NB4 (cell line): ENCODE results near the gene GRIN2A.

Experiments
- CTCF ChIP-seq: IDR thresholded peaks from one replicate; pipeline ENCODE4 v1.5.1; 2012; ENCODE audit warnings: low read depth, low read length
- POLR2A ChIP-seq: IDR thresholded peaks from 2 replicates; pipeline ENCODE4 v1.6.1; 2011; ENCODE audit warnings: mild to moderate bottlenecking; ENCODE audit not compliant: insufficient read length; ENCODE audit errors: extremely low read depth

GRCh38 chr16:10085078-10085798 is 97.0 kb downstream of the GRIN2A start:
- TF ChIP-seq CTCF (no peak), POLR2A (no peak)
